CD1c-positive myeloid dendritic cell (primary cell): Measurements from ENCODE around the gene FAM193A.
"Not testable (repeated sequence)": the region's sequence is repeated elsewhere in the genome, so short reads cannot be mapped to it uniquely, and the experiment has no call there.

Experiments used
- DNase-seq: peaks from one replicate; pipeline ENCODE4 v3.0.0-alpha.2; 2016; ENCODE audit errors: extremely low spot score

The FAM193A gene

GRCh38 chr4:2651546-2651945, 115.1 kb downstream of the FAM193A start:
- DNase-seq = no peak

- no peak for DNase-seq
Measured at GRCh38 chr4:2651998-2652397, 115.6 kb downstream of the FAM193A start.

- no peak for DNase-seq
Measured at GRCh38 chr4:2652415-2653160, 116.1 kb downstream of the FAM193A start.

- no peak for DNase-seq
Measured at GRCh38 chr4:2660596-2661211, 124.3 kb downstream of the FAM193A start.

- DNase-seq = no peak
Measured at GRCh38 chr4:2662598-2662997, 126.2 kb downstream of the FAM193A start.

- DNase-seq = no peak
Measured at GRCh38 chr4:2663275-2663674, 126.8 kb downstream of the FAM193A start.

- no peak for DNase-seq
Measured at GRCh38 chr4:2666722-2667247, 130.3 kb downstream of the FAM193A start.

- no peak for DNase-seq
Measured at GRCh38 chr4:2667428-2667827, 131.0 kb downstream of the FAM193A start.

GRCh38 chr4:2671267-2671895, 134.9 kb downstream of the FAM193A start:
- DNase-seq = no peak

- no peak for DNase-seq
Measured at GRCh38 chr4:2672082-2672481, 135.6 kb downstream of the FAM193A start.

GRCh38 chr4:2672700-2673099, 136.3 kb downstream of the FAM193A start:
- no peak for DNase-seq

- DNase-seq = no peak
Measured at GRCh38 chr4:2673157-2673556, 136.7 kb downstream of the FAM193A start.

- not testable (repeated sequence) for DNase-seq
Measured at GRCh38 chr4:2679762-2680161, 143.3 kb downstream of the FAM193A start.

- no peak for DNase-seq
Measured at GRCh38 chr4:2684486-2684885, 148.0 kb downstream of the FAM193A start.

GRCh38 chr4:2685541-2685940, 149.1 kb downstream of the FAM193A start:
- no peak for DNase-seq

GRCh38 chr4:2686379-2687265, 150.2 kb downstream of the FAM193A start:
- DNase-seq = no peak

- DNase-seq = no peak
Measured at GRCh38 chr4:2688281-2688680, 151.8 kb downstream of the FAM193A start.

- no peak for DNase-seq
Measured at GRCh38 chr4:2688697-2689096, 152.2 kb downstream of the FAM193A start.

GRCh38 chr4:2689114-2689513, 152.7 kb downstream of the FAM193A start:
- DNase-seq = no peak

- peak; percentile 27 for DNase-seq
Measured at GRCh38 chr4:2689825-2690700, 153.6 kb downstream of the FAM193A start.

GRCh38 chr4:2691313-2691712, 154.9 kb downstream of the FAM193A start:
- DNase-seq = no peak
